ENCODE measurements around the gene SEMA3G. TPM values are rescaled to one million over a fixed set of nuclear protein-coding genes. Genes with fewer than 3 reads are reported as not detected.

The SEMA3G gene
- polyA plus RNA-seq, 3 donors = 30.0 to 34.1 (median 32.7) TPM

Other genes starting within 250 kb of the SEMA3G start
- gene ALAS1, start 246.9 kb downstream of the SEMA3G start, polyA plus RNA-seq (ENCODE audit: insufficient read length in 3 of 3) = 10 to 100 TPM; 47.1 to 54.5 (median 48.8) TPM
- under 1 TPM; 0.09 to 0.36 (median 0.28) TPM for gene TLR9, start 219.5 kb downstream of the SEMA3G start, polyA plus RNA-seq (ENCODE audit: insufficient read length in 3 of 3)
- gene TWF2, start 205.9 kb downstream of the SEMA3G start, polyA plus RNA-seq (ENCODE audit: insufficient read length in 3 of 3) = 10 to 100 TPM; 29.6 to 38.3 (median 35.9) TPM
- gene PPM1M, start 199.3 kb downstream of the SEMA3G start, polyA plus RNA-seq (ENCODE audit: insufficient read length in 3 of 3) = 10 to 100 TPM; 18.1 to 19.9 (median 19.0) TPM
- gene WDR82, start 166.5 kb downstream of the SEMA3G start, polyA plus RNA-seq (ENCODE audit: insufficient read length in 3 of 3) = 10 to 100 TPM; 92.6 to 93.6 (median 92.9) TPM
- 10 to 100 TPM; 44.4 to 49.3 (median 45.8) TPM for gene GLYCTK, start 157.3 kb downstream of the SEMA3G start, polyA plus RNA-seq (ENCODE audit: insufficient read length in 3 of 3)
- gene DNAH1, start 128.8 kb downstream of the SEMA3G start, polyA plus RNA-seq (ENCODE audit: insufficient read length in 3 of 3) = 10 to 100 TPM in 2 of 3 donors, 1 to 10 TPM in 1; 8.2 to 15.9 (median 13.6) TPM
- gene BAP1, start 35.1 kb downstream of the SEMA3G start, polyA plus RNA-seq (ENCODE audit: insufficient read length in 3 of 3) = 10 to 100 TPM; 81.6 to 89.2 (median 82.3) TPM
- gene PHF7, start 34.4 kb downstream of the SEMA3G start, polyA plus RNA-seq (ENCODE audit: insufficient read length in 3 of 3) = 10 to 100 TPM in 2 of 3 donors, 1 to 10 TPM in 1; 7.6 to 13.0 (median 10.8) TPM
- gene TNNC1, start 8.9 kb upstream of the SEMA3G start, polyA plus RNA-seq (ENCODE audit: insufficient read length in 3 of 3) = 1 to 10 TPM; 6.8 to 7.2 (median 7.0) TPM
- gene NISCH, start 10.5 kb upstream of the SEMA3G start, polyA plus RNA-seq (ENCODE audit: insufficient read length in 3 of 3) = 100 to 1,000 TPM; 112 to 148 (median 133) TPM
- 10 to 100 TPM; 40.7 to 46.6 (median 45.0) TPM for gene STAB1, start 50.2 kb upstream of the SEMA3G start, polyA plus RNA-seq (ENCODE audit: insufficient read length in 3 of 3)
- 100 to 1,000 TPM; 138 to 202 (median 154) TPM for gene NT5DC2, start 88.8 kb upstream of the SEMA3G start, polyA plus RNA-seq (ENCODE audit: insufficient read length in 3 of 3)
- 10 to 100 TPM; 20.5 to 23.9 (median 23.6) TPM for gene UQCC5, start 91.5 kb upstream of the SEMA3G start, polyA plus RNA-seq (ENCODE audit: insufficient read length in 3 of 3)
- gene PBRM1, start 240.8 kb upstream of the SEMA3G start, polyA plus RNA-seq (ENCODE audit: insufficient read length in 3 of 3) = 10 to 100 TPM; 56.4 to 60.4 (median 59.4) TPM
- gene GNL3, start 240.9 kb upstream of the SEMA3G start, polyA plus RNA-seq (ENCODE audit: insufficient read length in 3 of 3) = 100 to 1,000 TPM in 2 of 3 donors, 10 to 100 TPM in 1; 92.6 to 111 (median 106) TPM

Data from renal pelvis (tissue), 3 donors.